H9 (cell line): ENCODE data around the gene S100A6. TPM values are rescaled to one million over a fixed set of nuclear protein-coding genes. Genes with fewer than 3 reads are reported as not detected.
"Not testable (repeated sequence)": the region's sequence is repeated elsewhere in the genome, so short reads cannot be mapped to it uniquely, and the experiment has no call there.

Experiments used
- DNase-seq: peaks from one replicate; pipeline ENCODE4 v3.0.0-alpha.2; 2017
- H2AFZ ChIP-seq: one replicate; pipeline ENCODE4 v1.6.1; 2013; ENCODE audit warnings: mild to moderate bottlenecking, low read length, control low read depth, moderate library complexity
- H2AK5ac ChIP-seq: 2 replicates; pipeline ENCODE4 v1.6.1; 2013; ENCODE audit warnings: low read length, control low read depth, mixed read lengths; ENCODE audit not compliant: insufficient read length
- H2BK120ac ChIP-seq: one replicate; pipeline ENCODE4 v1.6.1; 2013; ENCODE audit warnings: low read depth, mild to moderate bottlenecking, low read length, control low read depth, inconsistent platforms; ENCODE audit not compliant: poor library complexity, severe bottlenecking
- H2BK12ac ChIP-seq: 2 replicates; pipeline ENCODE4 v1.6.1; 2013; ENCODE audit warnings: low read length, control low read depth, mixed read lengths, low read depth; ENCODE audit not compliant: insufficient read length
- H2BK15ac ChIP-seq: 2 replicates; pipeline ENCODE4 v1.6.1; 2013; ENCODE audit warnings: low read depth, low read length, control low read depth
- H2BK20ac ChIP-seq: one replicate; pipeline ENCODE4 v1.6.1; 2013; ENCODE audit warnings: low read depth, mild to moderate bottlenecking, low read length, control low read depth, inconsistent platforms; ENCODE audit not compliant: poor library complexity, severe bottlenecking
- H2BK5ac ChIP-seq: 2 replicates; pipeline ENCODE4 v1.6.1; 2013; ENCODE audit warnings: low read length, control low read depth, mixed read lengths; ENCODE audit not compliant: insufficient read length
- H3K14ac ChIP-seq: 2 replicates; pipeline ENCODE4 v1.6.1; 2013; ENCODE audit warnings: low read length, control low read depth; ENCODE audit not compliant: insufficient read depth
- H3K18ac ChIP-seq: 2 replicates; pipeline ENCODE4 v1.6.1; 2013; ENCODE audit warnings: low read depth, mild to moderate bottlenecking, mixed read lengths, low read length, control low read depth; ENCODE audit not compliant: insufficient read length
- H3K23ac ChIP-seq: 2 replicates; pipeline ENCODE4 v1.6.1; 2013; ENCODE audit warnings: low read length, control low read depth, mixed read lengths, low read depth; ENCODE audit not compliant: insufficient read length
- H3K23me2 ChIP-seq: 2 replicates; pipeline ENCODE4 v1.6.1; 2013; ENCODE audit warnings: low read depth, mild to moderate bottlenecking, mixed read lengths, low read length, control low read depth; ENCODE audit not compliant: insufficient read length, poor library complexity, severe bottlenecking
- H3K27ac ChIP-seq: 2 replicates; pipeline ENCODE4 v1.5.1; 2013; ENCODE audit warnings: low read length, control low read depth, mixed read lengths, low read depth; ENCODE audit not compliant: insufficient read length
- H3K27me3 ChIP-seq: 2 replicates; pipeline ENCODE4 v1.6.1; 2013; ENCODE audit warnings: low read length, control low read depth, inconsistent platforms; ENCODE audit not compliant: insufficient read depth
- H3K4ac ChIP-seq: 2 replicates; pipeline ENCODE4 v1.6.1; 2013; ENCODE audit warnings: low read depth, mild to moderate bottlenecking, control low read depth, inconsistent platforms, low read length, moderate library complexity
- H3K4me1 ChIP-seq: 2 replicates; pipeline ENCODE4 v1.6.1; 2013; ENCODE audit warnings: low read length, control low read depth, inconsistent platforms; ENCODE audit not compliant: insufficient read depth
- H3K4me2 ChIP-seq: 2 replicates; pipeline ENCODE4 v1.6.1; 2013; ENCODE audit warnings: low read length, control low read depth, mixed read lengths; ENCODE audit not compliant: insufficient read length, insufficient read depth
- H3K56ac ChIP-seq: 2 replicates; pipeline ENCODE4 v1.6.1; 2013; ENCODE audit warnings: low read depth, mild to moderate bottlenecking, mixed read lengths, low read length, control low read depth; ENCODE audit not compliant: insufficient read length
- H3K79me1 ChIP-seq: 2 replicates; pipeline ENCODE4 v1.6.1; 2013; ENCODE audit warnings: low read depth, mild to moderate bottlenecking, moderate library complexity, low read length, control low read depth, inconsistent platforms; ENCODE audit not compliant: insufficient read depth, poor library complexity, severe bottlenecking
- H3K79me2 ChIP-seq: 2 replicates; pipeline ENCODE4 v1.6.1; 2013; ENCODE audit warnings: low read length, control low read depth, inconsistent platforms; ENCODE audit not compliant: insufficient read depth
- H3K9ac ChIP-seq: 2 replicates; pipeline ENCODE4 v1.6.1; 2013; ENCODE audit warnings: low read length, control low read depth, mixed read lengths; ENCODE audit not compliant: insufficient read length; ENCODE audit errors: extremely low read depth
- H3K9me3 ChIP-seq: one replicate; pipeline ENCODE4 v1.6.1; 2013; ENCODE audit warnings: low read depth, low read length, inconsistent platforms; ENCODE audit not compliant: control insufficient read depth
- H3T11ph ChIP-seq: one replicate; pipeline ENCODE4 v1.6.1; 2013; ENCODE audit warnings: mild to moderate bottlenecking, low read length, control low read depth, inconsistent platforms
- H4K20me1 ChIP-seq: one replicate; pipeline ENCODE4 v1.6.1; 2013; ENCODE audit not compliant: control insufficient read depth, insufficient read length, insufficient read depth
- H4K5ac ChIP-seq: 2 replicates; pipeline ENCODE4 v1.6.1; 2013; ENCODE audit warnings: low read depth, mild to moderate bottlenecking, mixed read lengths, low read length, control low read depth; ENCODE audit not compliant: insufficient read length
- H4K8ac ChIP-seq: replicated peaks from 2 replicates; pipeline ENCODE4 v1.6.1; 2013; ENCODE audit warnings: low read length, control low read depth, mixed read lengths, low read depth; ENCODE audit not compliant: insufficient read length
- H4K91ac ChIP-seq: 2 replicates; pipeline ENCODE4 v1.6.1; 2013; ENCODE audit warnings: low read depth, mild to moderate bottlenecking, moderate library complexity, mixed read lengths, low read length, control low read depth; ENCODE audit not compliant: insufficient read length
- H3K27ac Mint-ChIP-seq, 3 experiments: 2 replicates in 2 of 3; 3 replicates in 1 of 3; pipeline ENCODE4 v1.8.0; 2020 to 2021; ENCODE audit warnings: mixed read lengths in 3 of 3, mild to moderate bottlenecking in 1 of 3, moderate library complexity in 1 of 3
- H3K27me3 Mint-ChIP-seq: 2 replicates; pipeline ENCODE4 v1.8.0; 2021; ENCODE audit warnings: low read depth, mild to moderate bottlenecking, moderate library complexity, mixed read lengths
- H3K36me3 Mint-ChIP-seq, 3 experiments: 2 replicates in 2 of 3; 3 replicates in 1 of 3; pipeline ENCODE4 v1.8.0; 2020 to 2021; ENCODE audit warnings: low read depth in 3 of 3, mixed read lengths in 3 of 3; ENCODE audit not compliant: insufficient read depth in 1 of 3
- H3K4me1 Mint-ChIP-seq, 2 experiments: 2 replicates each; pipeline ENCODE4 v1.8.0; 2020; ENCODE audit warnings: mixed read lengths in 2 of 2
- H3K4me3 Mint-ChIP-seq, 2 experiments: 2 replicates in 1 of 2; 3 replicates in 1 of 2; pipeline ENCODE4 v1.8.0; 2020 to 2021; ENCODE audit warnings: mild to moderate bottlenecking in 2 of 2, mixed read lengths in 2 of 2, moderate library complexity in 1 of 2
- H3K9me3 Mint-ChIP-seq, 2 experiments: 2 replicates in 1 of 2; 3 replicates in 1 of 2; pipeline ENCODE4 v1.8.0; 2020; ENCODE audit warnings: mild to moderate bottlenecking in 2 of 2, mixed read lengths in 2 of 2, moderate library complexity in 1 of 2
- WGBS: extraction: QIAGEN DNeasy Blood & Tissue Kit; methylation state at CpG from one replicate; pipeline ENCODE4 v1.1.7; 2013; ENCODE audit warnings: missing lambda C conversion rate, low lambda C conversion rate, mixed read lengths; ENCODE audit not compliant: insufficient read length; ENCODE audit errors: extremely low coverage; 5-methylcytosine and 5-hydroxymethylcytosine counted together
- total RNA-seq: library from RNA; stranded (reverse); gene quantifications from 2 replicates; pipeline ENCODE4 v1.2.1, GENCODE V29; 2021

S100A6 gene
- total RNA-seq, 1 experiment from 2014 or later = not detected

DNA sequence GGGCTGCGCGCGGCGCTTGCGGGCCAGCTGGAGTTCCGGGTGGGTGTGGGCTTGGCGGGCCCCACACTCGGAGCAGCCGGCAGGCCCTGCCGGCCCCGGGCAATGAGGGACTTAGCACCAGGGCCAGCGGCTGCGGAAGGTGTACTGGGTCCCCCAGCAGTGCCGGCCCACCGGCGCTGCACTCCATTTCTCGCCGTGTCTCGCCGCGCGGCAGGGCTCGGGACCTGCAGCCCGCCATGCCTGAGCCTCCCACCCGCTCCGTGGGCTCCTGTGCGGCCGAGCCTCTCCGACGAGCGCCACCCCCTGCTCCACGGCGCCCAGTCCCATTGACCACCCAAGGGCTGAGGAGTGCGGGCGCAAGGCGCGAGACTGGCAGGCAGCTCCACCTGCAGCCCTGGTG lies 14.0 kb downstream of the S100A6 start:
- H3K9me3 ChIP-seq, H3K27me3 ChIP-seq, H3K79me2 ChIP-seq, H2BK120ac ChIP-seq, H4K5ac ChIP-seq, H2AFZ ChIP-seq, H3K14ac ChIP-seq, H2BK20ac ChIP-seq, H3K56ac ChIP-seq, H2BK15ac ChIP-seq, H3K27ac ChIP-seq, H3K4me1 ChIP-seq, H3K4ac ChIP-seq, H2BK5ac ChIP-seq, H3K4me2 ChIP-seq, H4K91ac ChIP-seq, DNase-seq, H3K23me2 ChIP-seq, H3K36me3 Mint-ChIP-seq, H3K9me3 Mint-ChIP-seq, H3K23ac ChIP-seq, H3T11ph ChIP-seq, H3K18ac ChIP-seq, H3K9ac ChIP-seq, H2BK12ac ChIP-seq, H2AK5ac ChIP-seq, H3K79me1 ChIP-seq, H3K4me3 Mint-ChIP-seq, H4K20me1 ChIP-seq, H3K27ac Mint-ChIP-seq, H4K8ac ChIP-seq: not testable (repeated sequence)
- H3K27me3 Mint-ChIP-seq = peaks cover 40% of the 10 kb centered on the region
- no CpG with 5 or more reads among the region's 37 CpGs for WGBS
- peaks cover 32 to 39% of the 10 kb centered on the region in 2 experiments for H3K4me1 Mint-ChIP-seq
